NCI-H128 (cell line): ENCODE data around the gene KLHL42.
"Not testable (repeated sequence)": the region's sequence is repeated elsewhere in the genome, so short reads cannot be mapped to it uniquely, and the experiment has no call there.

Experiments used
- DNase-seq: peaks from one replicate; lab custom pipeline; 2025; ENCODE audit not compliant: unreplicated experiment; lab: John Stamatoyannopoulos, UW

KLHL42 gene

DNA sequence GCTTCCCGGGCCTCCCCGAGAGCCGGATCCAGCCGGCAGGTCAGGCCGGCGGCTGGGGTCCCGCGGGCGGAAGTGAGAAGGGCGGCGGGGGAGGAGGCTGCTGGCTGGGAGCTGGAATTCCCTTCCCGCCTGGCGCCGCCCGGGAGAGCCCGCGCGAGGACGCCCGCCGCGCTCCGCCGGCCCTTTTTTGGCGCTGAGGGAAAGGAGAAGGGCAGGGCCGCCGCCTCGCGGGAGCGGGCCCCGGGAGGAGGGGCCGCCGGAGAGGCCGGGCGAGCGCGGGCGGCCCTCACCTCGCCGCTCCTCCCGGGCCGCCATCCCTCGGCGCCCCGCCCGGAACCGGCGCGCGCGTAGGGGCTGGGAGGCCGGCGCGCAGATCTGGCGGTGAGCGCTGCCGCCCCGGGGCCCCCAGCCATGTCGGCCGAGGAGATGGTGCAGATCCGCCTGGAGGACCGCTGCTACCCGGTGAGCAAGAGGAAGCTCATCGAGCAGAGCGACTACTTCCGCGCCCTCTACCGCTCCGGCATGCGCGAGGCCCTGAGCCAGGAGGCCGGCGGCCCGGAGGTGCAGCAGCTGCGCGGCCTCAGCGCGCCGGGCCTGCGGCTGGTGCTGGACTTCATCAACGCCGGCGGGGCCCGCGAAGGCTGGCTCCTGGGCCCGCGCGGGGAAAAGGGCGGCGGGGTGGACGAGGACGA is at the start of gene KLHL42, which contains the start of gene MANSC4:
Gene KLHL42, plus strand, starts transcription at position 314 of the 692 bp plus-strand sequence. Its CDS starts 98 bp downstream, at position 412.
Gene MANSC4, minus strand, starts transcription at position 317 of the 692 bp plus-strand sequence. CDS start 8,960 bp downstream, outside the sequence.
- peak; percentile 63 for DNase-seq

- no peak for DNase-seq
These were observed 47.8 kb upstream of the KLHL42 start for GRCh38 chr12:27732281-27732680.

DNA sequence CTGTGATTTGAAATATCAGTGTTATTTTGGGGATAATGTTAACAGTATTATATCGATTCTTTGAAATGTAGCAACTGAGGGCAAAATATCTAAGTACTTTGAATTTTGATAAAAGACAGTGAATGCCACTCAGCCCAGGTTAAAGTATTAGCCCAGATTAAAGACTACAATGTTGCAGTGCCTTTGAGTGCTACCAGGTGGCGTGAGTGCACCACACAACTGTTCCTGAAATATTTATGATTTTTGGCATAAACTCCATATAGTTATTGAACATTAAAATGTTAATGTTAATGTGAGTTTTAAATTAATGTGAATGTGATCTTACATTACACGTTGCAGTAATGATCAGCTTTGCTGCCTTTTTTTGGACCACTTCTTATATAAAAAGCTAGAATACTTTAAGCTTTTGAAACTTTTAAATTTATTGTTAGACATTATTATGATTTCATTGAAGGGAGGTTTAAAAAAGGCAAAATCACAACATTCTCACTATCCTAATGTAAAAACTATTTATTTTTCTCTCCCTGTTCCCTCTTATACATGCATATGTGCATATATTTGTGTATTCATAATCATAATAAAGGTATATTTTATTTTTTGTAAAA is 46.9 kb upstream of the KLHL42 start:
- no peak for DNase-seq

DNA sequence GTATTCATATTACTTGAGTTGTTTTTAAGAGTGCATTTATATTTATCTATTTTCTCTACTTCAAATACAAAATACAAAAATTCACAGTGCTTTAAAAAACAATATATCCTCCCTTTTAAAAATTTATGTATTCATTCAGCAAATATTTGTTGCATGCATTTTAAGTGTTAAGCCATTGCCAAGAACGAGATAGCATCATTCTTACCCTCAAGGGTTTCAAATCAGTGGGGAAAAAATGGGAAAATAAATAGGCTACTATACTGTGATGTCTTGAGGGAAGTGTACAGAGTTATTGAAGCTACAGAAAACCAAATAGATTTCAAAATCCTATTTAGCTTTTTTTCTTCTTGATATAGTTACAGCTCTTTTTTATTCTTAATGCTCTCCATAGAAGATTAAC is 46.2 kb upstream of the KLHL42 start:
- DNase-seq: no peak

- not testable (repeated sequence) for DNase-seq
These were observed 45.7 kb upstream of the KLHL42 start for GRCh38 chr12:27734321-27734720.

DNA sequence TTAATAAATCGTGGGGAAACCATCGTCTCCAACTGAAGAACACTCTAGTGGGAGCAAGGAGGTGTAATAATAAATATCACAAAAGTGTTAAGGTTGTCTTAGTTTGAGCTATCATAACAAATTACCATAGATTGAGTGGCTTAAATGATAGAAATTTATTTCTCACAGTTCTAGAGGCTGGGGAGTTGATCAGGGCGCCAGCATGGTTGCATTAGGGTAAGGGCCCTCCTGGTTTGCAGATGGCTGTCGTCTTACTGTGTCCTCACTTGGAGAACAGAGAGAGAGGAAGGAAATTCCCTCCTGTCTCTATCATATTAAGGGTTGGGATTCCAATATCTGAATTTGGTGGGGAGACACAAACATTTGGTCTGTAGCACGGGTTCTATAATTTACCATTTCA is 36.4 kb upstream of the KLHL42 start:
- no peak for DNase-seq

GRCh38 chr12:27745734-27746133 is 34.3 kb upstream of the KLHL42 start:
- not testable (repeated sequence) for DNase-seq

DNA sequence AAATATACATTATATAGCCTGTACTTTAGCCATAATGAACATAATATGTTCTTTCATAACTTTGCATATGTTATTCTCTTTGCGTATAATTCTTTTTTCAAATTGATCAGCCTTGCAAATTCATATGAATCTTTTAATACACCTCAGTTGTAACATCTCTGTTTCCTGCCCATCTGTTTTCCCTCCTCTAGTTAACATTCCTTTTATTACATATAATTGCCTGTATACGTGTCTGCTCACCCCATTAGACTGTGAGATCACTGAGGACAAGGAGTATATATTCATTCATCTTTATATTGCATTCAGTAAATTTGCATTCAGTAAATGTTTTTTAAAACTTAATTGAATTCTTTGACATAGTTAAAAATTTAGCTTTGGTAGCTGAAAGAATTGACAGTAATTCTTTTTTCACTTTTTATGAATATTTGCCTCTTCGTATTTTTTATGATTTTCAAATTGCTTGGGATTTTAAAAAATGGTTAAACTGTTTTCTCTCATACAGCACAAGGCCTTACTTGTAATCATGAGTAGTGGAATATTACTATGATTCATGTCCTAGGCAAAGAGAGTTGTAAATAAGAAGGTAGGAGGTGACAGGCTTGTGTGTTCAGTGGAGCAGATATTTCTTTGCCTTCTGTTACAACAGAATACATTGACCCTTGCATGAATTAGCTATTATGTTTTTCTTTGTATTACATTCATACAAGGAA is 32.8 kb upstream of the KLHL42 start:
- no peak for DNase-seq

GRCh38 chr12:27751386-27752047 is 28.5 kb upstream of the KLHL42 start:
- no peak for DNase-seq

DNA sequence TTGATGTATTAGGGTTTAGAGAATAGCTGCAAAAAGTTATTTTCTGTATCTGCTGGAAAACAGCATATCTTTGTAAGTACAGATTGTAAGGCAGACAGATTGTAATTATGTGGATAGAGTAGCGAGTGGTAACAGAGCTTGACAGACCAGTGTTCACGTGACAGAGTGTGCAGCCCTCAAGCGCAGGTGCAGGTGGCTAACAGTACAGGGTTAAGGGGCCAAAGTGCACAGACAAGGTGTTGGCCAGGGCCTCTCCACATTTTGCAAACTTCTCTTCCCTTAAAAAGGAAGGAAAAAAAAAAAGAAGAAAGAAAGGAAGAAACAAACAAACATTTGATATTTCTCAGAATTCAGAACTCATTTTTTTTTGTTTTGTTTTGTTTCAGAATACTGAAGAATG is 25.2 kb upstream of the KLHL42 start:
- DNase-seq: no peak

- no peak for DNase-seq
These were observed 23.3 kb upstream of the KLHL42 start for GRCh38 chr12:27756670-27757195.

- DNase-seq: no peak
These were observed 17.3 kb upstream of the KLHL42 start for GRCh38 chr12:27762757-27763156.

DNA sequence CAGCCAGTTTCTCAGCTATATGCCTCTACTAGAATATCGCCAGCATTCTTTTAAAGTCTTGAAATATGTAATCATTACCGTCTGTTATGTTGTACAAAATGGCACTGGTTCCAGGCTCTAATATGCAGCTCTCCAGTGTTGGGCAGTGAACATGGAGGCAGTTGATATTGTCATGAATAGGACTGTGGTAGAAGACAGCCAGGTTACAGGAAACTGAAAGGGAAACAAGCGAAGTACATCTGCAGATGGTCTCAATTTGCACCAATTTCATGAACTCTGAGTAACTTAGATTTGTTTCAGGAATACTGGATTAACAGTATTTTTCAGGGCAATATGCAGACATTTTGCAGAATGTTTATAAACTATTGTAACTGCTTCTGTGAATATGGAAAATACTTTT is 13.4 kb upstream of the KLHL42 start:
- no peak for DNase-seq

DNA sequence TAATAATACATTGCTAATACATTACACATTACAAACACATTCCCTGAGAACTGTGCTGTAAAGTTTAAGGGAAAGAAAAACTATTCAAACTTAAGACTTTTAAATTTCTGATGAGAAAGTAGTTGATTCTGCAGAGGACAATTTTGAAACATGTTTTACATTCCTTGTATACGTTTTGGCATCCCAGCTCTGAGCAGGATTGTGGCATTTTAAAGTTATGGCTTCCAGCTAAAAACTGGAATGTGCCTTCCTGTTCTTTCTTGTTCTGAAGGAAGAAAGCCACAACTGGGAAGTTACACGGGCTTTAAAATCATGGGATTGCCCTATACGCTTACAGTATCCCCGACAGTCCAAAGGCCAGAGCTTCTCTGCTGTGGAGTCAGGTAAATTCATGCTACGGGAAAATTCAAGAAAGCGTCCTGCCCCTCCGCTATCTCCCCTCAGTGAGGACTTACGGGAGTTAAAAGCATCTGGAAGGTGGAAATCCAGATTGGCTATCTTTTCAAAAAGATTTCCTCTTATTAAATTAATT is 10.8 kb upstream of the KLHL42 start:
- DNase-seq: no peak

GRCh38 chr12:27771481-27772327 is 8.3 kb upstream of the KLHL42 start:
- DNase-seq: no peak

- no peak for DNase-seq
These were observed 7.5 kb upstream of the KLHL42 start for GRCh38 chr12:27772328-27773049.

DNA sequence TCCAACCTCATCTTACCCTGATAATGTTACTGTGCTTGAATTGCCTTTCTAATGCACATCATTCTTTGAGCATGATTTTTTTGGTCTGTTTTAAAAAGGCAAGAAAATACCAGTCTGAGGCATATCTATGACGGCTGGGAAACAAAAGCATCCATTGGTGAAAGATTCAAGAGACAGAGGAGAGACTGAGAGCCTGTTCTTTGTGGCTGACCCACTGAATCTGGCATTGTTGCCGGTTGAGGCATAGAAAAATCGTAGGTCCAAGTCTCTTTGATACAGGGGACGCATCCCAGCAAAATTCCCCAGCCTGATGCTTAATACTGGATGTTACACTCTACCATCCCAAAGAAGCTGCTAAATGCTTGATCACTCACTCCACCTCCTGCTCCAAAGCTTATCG is 2.9 kb upstream of the KLHL42 start:
- no peak for DNase-seq

DNA sequence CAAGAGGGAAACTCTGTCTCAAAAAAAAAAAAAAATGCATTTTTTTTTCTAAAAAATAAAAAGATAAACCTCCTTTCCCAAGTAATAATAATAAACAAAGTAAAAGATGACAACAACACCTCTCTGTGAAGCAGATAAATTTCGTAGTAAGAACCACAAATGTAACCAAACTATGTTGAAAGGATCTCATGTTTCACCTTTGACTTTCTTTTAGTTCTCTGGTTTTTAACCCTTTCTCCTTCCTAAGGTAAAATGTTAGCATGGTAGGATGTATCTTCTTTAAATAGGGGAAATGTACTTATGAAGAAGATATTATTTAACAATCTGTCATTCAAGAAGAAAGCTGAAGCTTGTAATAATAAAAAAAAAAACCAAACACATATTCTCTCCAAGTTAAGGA is 1.8 kb upstream of the KLHL42 start:
- no peak for DNase-seq

GRCh38 chr12:27779416-27779919 is 565 bp upstream of the KLHL42 start:
- no peak for DNase-seq
